Measurements from ENCODE around the gene NLRC5.

DNA sequence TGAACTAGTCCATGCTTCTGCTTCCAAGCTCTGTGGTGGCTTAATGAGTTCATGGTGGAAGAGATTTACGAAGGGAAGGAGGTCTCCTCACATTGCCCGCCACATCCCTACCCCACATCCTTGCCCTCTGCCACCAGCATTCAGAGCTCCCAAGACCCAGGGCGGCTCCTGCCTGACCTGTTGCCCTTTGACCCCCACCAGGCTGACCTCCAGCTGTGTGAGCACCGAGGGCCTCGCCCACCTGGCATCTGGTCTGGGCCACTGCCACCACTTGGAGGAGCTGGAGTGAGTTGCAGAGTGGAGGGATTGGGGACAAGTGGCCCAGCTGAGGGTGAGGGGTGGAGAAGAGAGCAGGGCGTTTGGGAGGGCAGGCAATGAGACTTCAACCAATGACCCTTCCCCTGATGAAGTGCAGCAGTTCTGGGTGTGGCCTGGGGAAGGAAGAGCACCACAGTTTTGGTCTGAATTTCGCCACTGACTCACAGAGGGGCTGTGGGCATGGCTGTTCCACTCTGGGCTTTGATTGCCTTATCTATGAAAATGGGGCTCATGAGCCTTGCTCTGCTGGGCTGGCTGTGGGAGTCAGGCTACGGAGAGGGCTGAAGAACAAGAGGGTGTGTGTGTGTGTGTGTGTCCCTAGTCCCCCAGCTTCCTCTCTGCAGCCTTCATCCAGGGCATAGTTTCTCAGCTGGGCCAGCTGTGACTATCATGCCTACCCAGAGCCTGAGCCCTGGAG is 80.4 kb downstream of the NLRC5 start:
- TF ChIP-seq POLR2AphosphoS5 (IDR thresholded peaks at IDR 0.05; ENCODE audit: insufficient read depth, low read depth, low read length) (no peak), JUN (IDR thresholded peaks at IDR 0.05; ENCODE audit: borderline replicate concordance, insufficient read depth, insufficient read length, low read depth) (no peak), MYC (IDR thresholded peaks at IDR 0.05; ENCODE audit: low read depth, low read length) (no peak), POLR2A (IDR thresholded peaks at IDR 0.05; ENCODE audit: low read depth, low read length) (no peak), EZH2 (IDR thresholded peaks at IDR 0.05; ENCODE audit: borderline replicate concordance, low read depth, low read length, severe bottlenecking) (no peak), FOS (IDR thresholded peaks at IDR 0.05; ENCODE audit: borderline replicate concordance, insufficient read depth, low read length) (no peak)
- TF ChIP-seq, protein P1, sequence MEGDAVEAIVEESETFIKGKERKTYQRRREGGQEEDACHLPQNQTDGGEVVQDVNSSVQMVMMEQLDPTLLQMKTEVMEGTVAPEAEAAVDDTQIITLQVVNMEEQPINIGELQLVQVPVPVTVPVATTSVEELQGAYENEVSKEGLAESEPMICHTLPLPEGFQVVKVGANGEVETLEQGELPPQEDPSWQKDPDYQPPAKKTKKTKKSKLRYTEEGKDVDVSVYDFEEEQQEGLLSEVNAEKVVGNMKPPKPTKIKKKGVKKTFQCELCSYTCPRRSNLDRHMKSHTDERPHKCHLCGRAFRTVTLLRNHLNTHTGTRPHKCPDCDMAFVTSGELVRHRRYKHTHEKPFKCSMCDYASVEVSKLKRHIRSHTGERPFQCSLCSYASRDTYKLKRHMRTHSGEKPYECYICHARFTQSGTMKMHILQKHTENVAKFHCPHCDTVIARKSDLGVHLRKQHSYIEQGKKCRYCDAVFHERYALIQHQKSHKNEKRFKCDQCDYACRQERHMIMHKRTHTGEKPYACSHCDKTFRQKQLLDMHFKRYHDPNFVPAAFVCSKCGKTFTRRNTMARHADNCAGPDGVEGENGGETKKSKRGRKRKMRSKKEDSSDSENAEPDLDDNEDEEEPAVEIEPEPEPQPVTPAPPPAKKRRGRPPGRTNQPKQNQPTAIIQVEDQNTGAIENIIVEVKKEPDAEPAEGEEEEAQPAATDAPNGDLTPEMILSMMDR (IDR thresholded peaks at IDR 0.05; ENCODE audit: extremely low read depth in 1 of 2, insufficient read depth in 1 of 2, low read depth in 1 of 2, low read length in 2 of 2), result no peak

All from endothelial cell of umbilical vein (primary cell).